CD4-positive, alpha-beta memory T cell (primary cell): ENCODE data around the gene DLK1. TPM values are rescaled to one million over a fixed set of nuclear protein-coding genes. Genes with fewer than 3 reads are reported as not detected.

Experiments used
- CTCF ChIA-PET: fragments of 350-600 bp; sonication (Branson Sonifier 250); formaldehyde crosslinking; loops from one replicate; lab custom pipeline; 2021; ENCODE audit warnings: inconsistent platforms; ENCODE audit not compliant: partially characterized antibody; lab: Charles Lee
- POLR2A ChIA-PET: fragments of 350-600 bp; sonication (Branson Sonifier 250); formaldehyde crosslinking; loops from one replicate; lab custom pipeline; 2021; ENCODE audit not compliant: partially characterized antibody; lab: Charles Lee
- DNase-seq, 5 donors: peaks; one replicate each; pipeline versions ENCODE4 v3.0.0 to v3.0.0-alpha.2; 2020 to 2022; ENCODE audit warnings: mixed read lengths in 1 of 5
- H3K27ac ChIP-seq: one replicate; pipeline ENCODE4 v1.7.0; 2013; ENCODE audit warnings: low read depth, low read length
- H3K27me3 ChIP-seq: 2 replicates; pipeline ENCODE4 v1.7.0; 2013; ENCODE audit warnings: mild to moderate bottlenecking, low read length, moderate library complexity; ENCODE audit not compliant: insufficient read depth
- H3K36me3 ChIP-seq: 2 replicates; pipeline ENCODE4 v1.7.0; 2013; ENCODE audit warnings: mild to moderate bottlenecking, low read length, moderate library complexity; ENCODE audit not compliant: insufficient read depth
- H3K4me1 ChIP-seq: 2 replicates; pipeline ENCODE4 v1.7.0; 2013; ENCODE audit warnings: mild to moderate bottlenecking, low read length, moderate library complexity; ENCODE audit not compliant: insufficient read depth
- H3K4me3 ChIP-seq, 2 donors: one replicate each; pipeline ENCODE4 v1.7.0; 2013; ENCODE audit warnings: low read length in 2 of 2, mild to moderate bottlenecking in 1 of 2
- H3K9me3 ChIP-seq, 2 donors: one replicate each; pipeline ENCODE4 v1.7.0; 2013; ENCODE audit warnings: low read length in 2 of 2, control low read depth in 1 of 2; ENCODE audit not compliant: control insufficient read depth in 1 of 2
- H3K27ac Mint-ChIP-seq, 7 donors: one replicate each; pipeline ENCODE4 v1.8.0; 2020 to 2021; ENCODE audit warnings: mixed read lengths in 7 of 7, mild to moderate bottlenecking in 6 of 7, inconsistent platforms in 3 of 7, moderate library complexity in 3 of 7
- H3K27me3 Mint-ChIP-seq, 2 donors: one replicate each; pipeline ENCODE4 v1.8.0; 2020 to 2021; ENCODE audit warnings: mixed read lengths in 2 of 2
- H3K36me3 Mint-ChIP-seq, 2 donors: one replicate each; pipeline ENCODE4 v1.8.0; 2020 to 2021; ENCODE audit warnings: mixed read lengths in 2 of 2, inconsistent platforms in 1 of 2, mild to moderate bottlenecking in 1 of 2
- H3K4me1 Mint-ChIP-seq, 4 donors: one replicate each; pipeline ENCODE4 v1.8.0; 2020 to 2021; ENCODE audit warnings: mixed read lengths in 4 of 4, mild to moderate bottlenecking in 1 of 4
- H3K4me3 Mint-ChIP-seq, 8 donors: one replicate each; pipeline ENCODE4 v1.8.0; 2020 to 2021; ENCODE audit warnings: mixed read lengths in 8 of 8, mild to moderate bottlenecking in 7 of 8, moderate library complexity in 6 of 8, inconsistent platforms in 3 of 8
- H3K9me3 Mint-ChIP-seq, 8 donors: one replicate each; pipeline ENCODE4 v1.8.0; 2020 to 2021; ENCODE audit warnings: mixed read lengths in 8 of 8, mild to moderate bottlenecking in 5 of 8, inconsistent platforms in 3 of 8, moderate library complexity in 1 of 8
- intact Hi-C: fragments of 100-400 bp; cut with micrococcal nuclease; formaldehyde crosslinking; loops from one replicate; pipeline ENCODE4 v1.15.1; 2023
- polyA plus RNA-seq, 2 donors: library from polyadenylated mRNA; unstranded; fragments of 300-500 nt; fragmentation: Illumina TruSeq; gene quantifications; one replicate each; pipeline ENCODE4 v1.2.3, GENCODE V29; 2021
- total RNA-seq, 2 experiments: library from RNA; stranded (reverse); gene quantifications; one replicate each; pipeline ENCODE4 v1.2.3, GENCODE V29; 2021

DLK1 gene
- total and polyA plus RNA-seq, 4 experiments from 2014 or later = not detected

DNA sequence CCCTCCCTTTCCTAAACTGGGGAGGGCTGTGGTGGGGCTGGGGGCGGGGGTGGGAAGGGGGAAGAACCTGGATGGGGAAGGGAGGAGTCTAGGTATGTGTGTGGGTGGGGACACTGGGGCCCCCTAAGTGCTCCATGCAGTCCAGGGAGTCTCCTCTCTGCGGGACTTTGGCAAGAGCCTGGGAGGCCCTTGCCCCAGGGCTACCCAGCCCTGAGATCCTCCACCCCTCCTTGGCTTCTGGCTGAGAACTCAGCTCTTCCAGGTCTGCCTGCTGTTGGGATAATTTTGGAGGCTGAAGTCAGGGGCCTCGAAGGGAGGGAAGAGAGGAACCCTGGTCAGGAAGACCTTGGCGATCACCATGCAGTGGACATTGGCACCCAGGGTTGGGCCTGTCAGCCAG lies 2.2 kb upstream of the DLK1 start:
- ChIA-PET POLR2A (no interaction called here), CTCF (no interaction called here)
- Histone ChIP-seq H3K27ac (no peak overlapping the region), H3K27me3 (no peaks in the 10 kb centered on the region), H3K36me3 (no peaks in the 10 kb centered on the region), H3K4me3 (no peak overlapping the region), H3K9me3 (no peaks in the 10 kb centered on the region), H3K4me1 (no peaks in the 10 kb centered on the region)
- Mint-ChIP-seq H3K36me3 (no peaks in the 10 kb centered on the region), H3K27me3 (peaks cover 29 to 30% of the 10 kb centered on the region in 2 donors), H3K27ac (no peak overlapping the region), H3K9me3 (peaks cover 0 to 3% (median 0%) of the 10 kb centered on the region in 8 donors), H3K4me3 (no peak overlapping the region), H3K4me1 (no peaks in the 10 kb centered on the region)
- intact Hi-C loops = no loop called here
- DNase-seq = no peak

DNA sequence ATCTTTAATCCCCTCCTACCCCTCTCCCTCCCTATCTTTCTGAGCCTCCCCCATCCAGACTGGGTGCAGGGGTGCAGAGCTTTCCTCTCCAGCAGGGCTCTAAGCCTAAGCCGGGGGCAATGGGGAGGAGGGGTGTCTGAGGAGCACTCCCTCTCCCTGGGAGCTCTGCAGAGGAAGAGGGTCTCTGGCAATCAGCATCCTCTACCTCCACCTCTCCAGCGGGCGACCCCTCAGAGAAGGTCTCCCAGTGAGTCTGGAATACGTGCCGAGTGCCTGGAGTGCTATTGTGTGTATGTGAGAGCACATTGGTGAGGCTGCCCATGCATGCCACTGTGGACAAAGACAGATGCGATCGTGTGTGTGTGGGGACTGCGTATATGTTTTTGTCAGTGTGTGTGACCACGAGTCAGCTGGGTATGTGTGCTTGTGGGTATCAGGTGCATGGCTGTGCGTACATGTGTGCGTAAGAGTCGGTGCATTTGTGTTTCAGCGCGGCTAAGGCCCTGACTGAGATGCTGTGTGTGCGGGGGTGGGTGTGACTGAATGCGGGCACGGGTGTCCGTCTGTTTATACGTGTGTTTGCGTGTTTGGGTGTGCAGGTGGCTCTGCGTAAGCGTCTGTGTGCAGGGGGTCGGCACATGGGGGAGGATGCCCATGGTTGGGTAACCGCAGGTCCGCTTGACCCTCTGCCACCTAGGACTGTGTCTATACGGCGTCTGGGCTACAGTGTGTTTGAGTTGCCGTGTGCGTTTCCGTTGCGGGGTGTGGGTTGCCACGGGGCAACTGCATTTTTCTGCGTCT lies 905 bp upstream of the DLK1 start:
- no peak overlapping the region for H3K4me3 ChIP-seq
- no peak for DNase-seq
- POLR2A ChIA-PET = no interaction called here
- peak overlapping the region in 1 of 8 donors; percentile 0 for H3K4me3 Mint-ChIP-seq
- H3K9me3 Mint-ChIP-seq = peaks cover 0 to 3% (median 0%) of the 10 kb centered on the region in 8 donors
- H3K36me3 ChIP-seq = no peaks in the 10 kb centered on the region
- CTCF ChIA-PET = no interaction called here
- H3K4me1 Mint-ChIP-seq = no peaks in the 10 kb centered on the region
- no peak overlapping the region for H3K27ac Mint-ChIP-seq
- H3K36me3 Mint-ChIP-seq = no peaks in the 10 kb centered on the region
- peaks cover 32% of the 10 kb centered on the region in 2 donors for H3K27me3 Mint-ChIP-seq
- H3K4me1 ChIP-seq = no peaks in the 10 kb centered on the region
- no peak overlapping the region for H3K27ac ChIP-seq
- no peaks in the 10 kb centered on the region for H3K9me3 ChIP-seq
- intact Hi-C loops = no loop called here
- H3K27me3 ChIP-seq = no peaks in the 10 kb centered on the region

DNA sequence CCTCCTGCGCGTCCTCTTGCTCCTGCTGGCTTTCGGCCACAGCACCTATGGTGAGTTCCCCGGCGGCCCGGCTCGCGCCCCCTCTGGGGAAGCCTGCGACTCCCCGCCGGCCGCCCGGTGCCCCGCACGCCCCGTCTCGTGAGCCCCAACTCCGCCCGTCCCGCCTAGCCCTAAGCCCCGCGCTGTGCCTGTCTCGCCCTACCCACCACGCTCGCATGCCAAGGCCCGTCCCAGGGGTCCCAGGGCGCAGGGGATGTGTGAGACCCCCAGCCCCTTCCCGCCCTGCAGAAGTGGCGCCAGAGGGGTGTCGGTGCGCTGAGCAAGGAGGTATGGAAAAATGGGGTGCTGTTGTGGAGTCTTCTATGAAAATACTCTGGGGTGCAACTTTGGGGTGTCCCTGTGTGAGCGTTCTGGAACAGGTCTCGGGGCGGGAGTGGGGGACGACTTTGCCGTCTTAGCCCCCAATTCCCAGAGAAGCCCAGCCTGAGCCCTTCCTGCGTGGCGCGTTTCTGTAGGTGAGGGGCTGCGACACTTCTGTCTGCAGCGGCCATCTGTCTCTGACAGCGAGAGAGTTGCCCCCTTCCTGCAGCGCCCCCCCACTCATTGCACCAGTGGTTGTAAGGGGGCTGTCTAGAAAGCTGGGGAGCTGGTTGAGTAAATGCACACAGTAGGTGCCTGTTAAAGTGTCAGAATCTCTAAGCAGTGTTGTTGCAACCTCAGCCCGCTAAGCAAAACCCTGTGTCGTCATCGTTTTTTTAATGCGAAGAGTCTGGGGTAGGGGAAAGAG lies 587 bp downstream of the DLK1 start:
- POLR2A ChIA-PET = no interaction called here
- H3K27ac Mint-ChIP-seq = no peak overlapping the region
- no peaks in the 10 kb centered on the region for H3K4me1 ChIP-seq
- DNase-seq = no peak
- H3K36me3 ChIP-seq = no peaks in the 10 kb centered on the region
- H3K9me3 ChIP-seq = no peaks in the 10 kb centered on the region
- intact Hi-C loops = no loop called here
- peak overlapping the region in 1 of 8 donors; percentile 6 for H3K4me3 Mint-ChIP-seq
- CTCF ChIA-PET = no interaction called here
- H3K4me3 ChIP-seq = no peak overlapping the region
- peaks cover 32 to 34% of the 10 kb centered on the region in 2 donors for H3K27me3 Mint-ChIP-seq
- no peaks in the 10 kb centered on the region for H3K36me3 Mint-ChIP-seq
- H3K4me1 Mint-ChIP-seq = no peaks in the 10 kb centered on the region
- H3K27me3 ChIP-seq = no peaks in the 10 kb centered on the region
- H3K27ac ChIP-seq = no peak overlapping the region
- H3K9me3 Mint-ChIP-seq = peaks cover 0 to 3% (median 0%) of the 10 kb centered on the region in 8 donors

GRCh38 chr14:100727873-100728240 lies 1.2 kb downstream of the DLK1 start:
- Mint-ChIP-seq H3K4me1 (no peaks in the 10 kb centered on the region), H3K9me3 (peaks cover 0 to 3% (median 0%) of the 10 kb centered on the region in 8 donors), H3K27ac (no peak overlapping the region), H3K4me3 (peak overlapping the region in 1 of 8 donors; percentile 6), H3K36me3 (no peaks in the 10 kb centered on the region), H3K27me3 (peaks cover 32 to 34% of the 10 kb centered on the region in 2 donors)
- intact Hi-C loops = no loop called here
- Histone ChIP-seq H3K4me1 (no peaks in the 10 kb centered on the region), H3K9me3 (no peaks in the 10 kb centered on the region), H3K27me3 (no peaks in the 10 kb centered on the region), H3K36me3 (no peaks in the 10 kb centered on the region), H3K4me3 (no peak overlapping the region), H3K27ac (no peak overlapping the region)
- no peak for DNase-seq
- ChIA-PET POLR2A (no interaction called here), CTCF (no interaction called here)

GRCh38 chr14:100728962-100729361 lies 2.3 kb downstream of the DLK1 start:
- ChIA-PET CTCF (no interaction called here), POLR2A (no interaction called here)
- Histone ChIP-seq H3K36me3 (no peaks in the 10 kb centered on the region), H3K4me3 (no peak overlapping the region), H3K9me3 (no peaks in the 10 kb centered on the region), H3K27ac (no peak overlapping the region), H3K27me3 (no peaks in the 10 kb centered on the region), H3K4me1 (no peaks in the 10 kb centered on the region)
- intact Hi-C loops = no loop called here
- peaks cover 32 to 34% of the 10 kb centered on the region in 2 donors for H3K27me3 Mint-ChIP-seq
- no peaks in the 10 kb centered on the region for H3K4me1 Mint-ChIP-seq
- H3K9me3 Mint-ChIP-seq = peaks cover 0 to 3% (median 0%) of the 10 kb centered on the region in 8 donors
- H3K27ac Mint-ChIP-seq = no peak overlapping the region
- no peaks in the 10 kb centered on the region for H3K36me3 Mint-ChIP-seq
- H3K4me3 Mint-ChIP-seq = no peak overlapping the region
- no peak for DNase-seq

GRCh38 chr14:100729982-100730381 lies 3.3 kb downstream of the DLK1 start:
- H3K4me3 ChIP-seq = no peak overlapping the region
- CTCF ChIA-PET = no interaction called here
- no peak overlapping the region for H3K4me3 Mint-ChIP-seq

DNA sequence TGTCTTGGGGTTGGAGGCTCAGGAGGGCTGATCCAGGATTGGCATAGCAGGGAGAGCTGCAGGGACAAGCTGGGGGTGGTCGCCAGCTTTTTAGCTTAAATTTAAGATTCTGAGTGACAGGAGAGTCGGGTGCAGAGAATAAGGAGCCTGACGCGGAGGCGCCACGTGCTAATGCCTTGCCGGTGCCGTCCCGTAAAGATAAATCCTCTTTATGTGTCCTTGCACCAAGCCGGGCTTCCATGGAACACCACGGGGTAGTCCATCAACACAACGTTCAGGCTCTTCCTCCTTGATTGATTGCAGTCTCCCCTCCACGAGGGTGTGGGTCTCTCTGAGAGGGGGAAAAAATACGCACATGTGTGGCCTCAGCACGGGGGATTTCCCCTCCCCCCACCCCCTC lies 3.9 kb downstream of the DLK1 start:
- CTCF ChIA-PET = no interaction called here
- peaks cover 0 to 3% (median 0%) of the 10 kb centered on the region in 8 donors for H3K9me3 Mint-ChIP-seq
- no peaks in the 10 kb centered on the region for H3K4me1 Mint-ChIP-seq
- intact Hi-C loops = no loop called here
- Histone ChIP-seq H3K36me3 (no peaks in the 10 kb centered on the region), H3K9me3 (no peaks in the 10 kb centered on the region), H3K27me3 (no peaks in the 10 kb centered on the region), H3K4me1 (no peaks in the 10 kb centered on the region), H3K4me3 (no peak overlapping the region), H3K27ac (no peak overlapping the region)
- H3K27me3 Mint-ChIP-seq = peaks cover 30 to 32% of the 10 kb centered on the region in 2 donors
- POLR2A ChIA-PET = no interaction called here
- no peaks in the 10 kb centered on the region for H3K36me3 Mint-ChIP-seq
- H3K4me3 Mint-ChIP-seq = no peak overlapping the region
- no peak for DNase-seq
- no peak overlapping the region for H3K27ac Mint-ChIP-seq

More at GRCh38 chr14:100729982-100730381, 3.3 kb downstream of the DLK1 start:
- Histone ChIP-seq H3K36me3 (no peaks in the 10 kb centered on the region), H3K27ac (no peak overlapping the region), H3K9me3 (no peaks in the 10 kb centered on the region), H3K27me3 (no peaks in the 10 kb centered on the region), H3K4me1 (no peaks in the 10 kb centered on the region)
- no peak for DNase-seq
- Mint-ChIP-seq H3K4me1 (no peaks in the 10 kb centered on the region), H3K27ac (no peak overlapping the region), H3K36me3 (no peaks in the 10 kb centered on the region), H3K9me3 (peaks cover 0 to 3% (median 0%) of the 10 kb centered on the region in 8 donors), H3K27me3 (peaks cover 30 to 32% of the 10 kb centered on the region in 2 donors)
- POLR2A ChIA-PET = no interaction called here
- intact Hi-C loops = no loop called here
